HepG2 (cell line): ENCODE data around the gene AKAP9. TPM values are rescaled to one million over a fixed set of nuclear protein-coding genes. Genes with fewer than 3 reads are reported as not detected.
"Not testable (repeated sequence)": the region's sequence is repeated elsewhere in the genome, so short reads cannot be mapped to it uniquely, and the experiment has no call there.

Experiments used
- ATAC-seq: fragments of 200-7000 bp; cut with Tn5 transposase; 3 replicates; pipeline ENCODE4 v1.9.1; 2020; ENCODE audit warnings: mild to moderate bottlenecking, moderate library complexity
- BruUV-seq: library from RNA; stranded (reverse); fragments of 400-500 nt; replicated peaks from 2 replicates; lab custom pipeline; 2021; lab: Mats Ljungman, UMichigan
- CTCF ChIA-PET: fragments of 300-600 bp; formaldehyde crosslinking; extraction: SDS; loops from one replicate; lab custom pipeline; 2021; ENCODE audit warnings: low total read pairs, inconsistent platforms, low intra/inter-chr PET ratio; lab: Yijun Ruan, JAX
- POLR2A ChIA-PET: fragments of 350-600 bp; sonication (Branson Sonifier 250); formaldehyde crosslinking; loops from one replicate; lab custom pipeline; 2020; ENCODE audit warnings: antibody characterized with exemption, inconsistent platforms; lab: Yijun Ruan, JAX
- DNase-seq: peaks from one replicate; pipeline ENCODE4 v3.0.0-alpha.2; 2015; ENCODE audit warnings: low spot score
- FAIRE-seq: peaks from 3 replicates; lab custom pipeline; 2011; peaks lifted over from hg19 to GRCh38; lab: Jason Lieb, UNC
- H2AFZ ChIP-seq: one replicate; pipeline ENCODE4 v1.6.1; 2011; ENCODE audit warnings: low read length, inconsistent platforms
- H3K27ac ChIP-seq: fragments of 300-600 bp; 3 replicates; pipeline ENCODE4 v1.8.0; 2011; ENCODE audit warnings: mixed run types, mild to moderate bottlenecking, mixed read lengths, low read length, inconsistent platforms; ENCODE audit not compliant: insufficient read depth; ENCODE audit errors: extremely low read length
- H3K27me3 ChIP-seq, 2 experiments: fragments of 200-600 bp in 1 of 2; 2 replicates in 1 of 2; 3 replicates in 1 of 2; pipeline versions ENCODE4 v1.6.0 to v1.8.0; 2011; ENCODE audit warnings: low read length in 2 of 2, mild to moderate bottlenecking in 2 of 2, moderate library complexity in 2 of 2, inconsistent platforms in 1 of 2; ENCODE audit not compliant: insufficient read depth in 2 of 2, control insufficient read depth in 1 of 2
- H3K36me3 ChIP-seq, 2 experiments: fragments of 200-600 bp in 1 of 2; replicated peaks in 1 of 2; 2 replicates in 1 of 2; 3 replicates in 1 of 2; pipeline versions ENCODE4 v1.5.1 to v1.8.0; 2011; ENCODE audit warnings: low read length in 2 of 2, inconsistent platforms in 1 of 2; ENCODE audit not compliant: insufficient read depth in 2 of 2, control insufficient read depth in 1 of 2
- H3K4me1 ChIP-seq: 2 replicates; pipeline ENCODE4 v1.5.1; 2012; ENCODE audit warnings: low read length, inconsistent platforms; ENCODE audit not compliant: insufficient read depth
- H3K4me2 ChIP-seq: 2 replicates; pipeline ENCODE4 v1.6.0; 2011; ENCODE audit warnings: low read depth, low read length, inconsistent platforms
- H3K4me3 ChIP-seq, 3 experiments: fragments of 200-600 bp in 1 of 3; sonication (generic), shearing (Covaris generic) in 1 of 3; replicated peaks in 1 of 3; 2 replicates each; pipeline ENCODE4 v1.5.1; 2011 to 2016; ENCODE audit warnings: low read length in 3 of 3, inconsistent platforms in 2 of 3, low read depth in 2 of 3, mild to moderate bottlenecking in 2 of 3, control low read depth in 1 of 3, mixed read lengths in 1 of 3; ENCODE audit not compliant: insufficient read depth in 1 of 3
- H3K79me2 ChIP-seq: one replicate; pipeline ENCODE4 v1.6.1; 2011; ENCODE audit warnings: low read length, inconsistent platforms; ENCODE audit not compliant: insufficient read depth
- H3K9ac ChIP-seq: 2 replicates; pipeline ENCODE4 v1.6.0; 2011; ENCODE audit warnings: mild to moderate bottlenecking, low read depth, low read length, inconsistent platforms; ENCODE audit not compliant: insufficient read depth
- H3K9me3 ChIP-seq: 2 replicates; pipeline ENCODE4 v1.5.1; 2012; ENCODE audit warnings: mild to moderate bottlenecking, low read length
- H4K20me1 ChIP-seq: 2 replicates; pipeline ENCODE4 v1.6.0; 2011; ENCODE audit warnings: inconsistent platforms, mild to moderate bottlenecking, low read length, moderate library complexity; ENCODE audit not compliant: insufficient read depth
- GFI1 ChIP-seq: sonication (generic); formaldehyde crosslinking; IDR thresholded peaks from 2 replicates; pipeline ENCODE4 v1.5.0; 2020; ENCODE audit warnings: missing genetic modification reagents, mild to moderate bottlenecking, borderline replicate concordance
- HNRNPK ChIP-seq: fragments of 200-400 bp; formaldehyde crosslinking; IDR thresholded peaks from 2 replicates; pipeline ENCODE4 v1.6.1; 2018; ENCODE audit warnings: low read length, low read depth, moderate library complexity, mild to moderate bottlenecking; ENCODE audit not compliant: poor library complexity, severe bottlenecking
- MED13 ChIP-seq: sonication (generic); formaldehyde crosslinking; IDR thresholded peaks from 2 replicates; pipeline ENCODE4 v1.5.0; 2020; ENCODE audit warnings: missing genetic modification reagents
- MZF1 ChIP-seq: sonication (generic); formaldehyde crosslinking; IDR thresholded peaks from 2 replicates; pipeline ENCODE4 v1.8.1; 2023; ENCODE audit warnings: mild to moderate bottlenecking, missing genetic modification reagents, borderline replicate concordance
- PPARG ChIP-seq: conservative IDR thresholded peaks from 2 replicates; pipeline ENCODE4 v1.6.1; 2016; ENCODE audit warnings: missing biosample characterization, missing genetic modification reagents
- TFDP2 ChIP-seq: sonication (generic); formaldehyde crosslinking; IDR thresholded peaks from 2 replicates; pipeline ENCODE4 v1.4.0; 2020; ENCODE audit warnings: missing genetic modification reagents
- ZFP36L1 ChIP-seq: sonication (generic); formaldehyde crosslinking; IDR thresholded peaks from 2 replicates; pipeline ENCODE4 v1.8.0; 2022; ENCODE audit warnings: mild to moderate bottlenecking, missing genetic modification reagents, moderate library complexity
- ZNF496 ChIP-seq: sonication (generic); formaldehyde crosslinking; IDR thresholded peaks from 2 replicates; pipeline ENCODE4 v1.8.1; 2023; ENCODE audit warnings: mild to moderate bottlenecking, moderate library complexity, missing genetic modification reagents; ENCODE audit not compliant: insufficient replicate concordance
- whole genome bisulfite sequencing: methylation state at CpG from one replicate; pipeline ENCODE4 v1.1.6; 2017; ENCODE audit warnings: low lambda C conversion rate; 5-methylcytosine and 5-hydroxymethylcytosine counted together
- in situ Hi-C: cut with HindIII; loops from 2 replicates; pipeline ENCODE4 v1.10.0; 2017; ENCODE audit warnings: low pct_unique_long_range_greater_than_20kb; ENCODE audit not compliant: extremely low pct_ligation_motif_present
- intact Hi-C: fragments of 100-400 bp; cut with micrococcal nuclease; formaldehyde crosslinking; loops from one replicate; pipeline ENCODE4 v1.10.0; 2022; ENCODE audit not compliant: unreplicated experiment
- polyA plus RNA-seq, 8 experiments: library from polyadenylated mRNA; depleted of rRNA in 3 of 8; stranded (reverse) in 7 of 8; unstranded in 1 of 8; fragments of >200 nt; fragmentation: Illumina TruSeq in 4 of 8; extraction: Trizol in 4 of 8; gene quantifications; 2 replicates each; pipeline versions ENCODE4 v1.2.1 to v1.2.3, GENCODE V29; 2011 to 2016; ENCODE audit warnings: low read depth in 4 of 8, missing spikeins in 1 of 8, mixed read lengths in 1 of 8; ENCODE audit not compliant: insufficient read depth in 1 of 8
- total RNA-seq, 5 experiments: library from RNA; depleted of rRNA; stranded (reverse); fragments of >200 nt; fragmentation: Illumina TruSeq; extraction: Trizol; gene quantifications; 2 replicates each; pipeline ENCODE4 v1.2.3, GENCODE V29; 2016; ENCODE audit warnings: low read depth in 1 of 5
- TF ChIP-seq, protein P1 (sequence below): sonication (generic); formaldehyde crosslinking; IDR thresholded peaks from 2 replicates; pipeline ENCODE4 v1.4.0; 2020; ENCODE audit warnings: missing genetic modification reagents, mild to moderate bottlenecking, borderline replicate concordance

AKAP9 gene
- total and polyA plus RNA-seq, 2 of the 13 experiments (the other 11 are each of a cell fraction or from before 2014, with no cell fraction given), result 27.6 to 33.1 TPM

- TF ChIP-seq TFDP2 (no peak), HNRNPK (no peak), ZNF496 (CRISPR knock-in tag) (no peak), GFI1 (CRISPR knock-in tag) (no peak), MED13 (CRISPR knock-in tag) (no peak), PPARG (no peak)
- TF ChIP-seq, protein P1, sequence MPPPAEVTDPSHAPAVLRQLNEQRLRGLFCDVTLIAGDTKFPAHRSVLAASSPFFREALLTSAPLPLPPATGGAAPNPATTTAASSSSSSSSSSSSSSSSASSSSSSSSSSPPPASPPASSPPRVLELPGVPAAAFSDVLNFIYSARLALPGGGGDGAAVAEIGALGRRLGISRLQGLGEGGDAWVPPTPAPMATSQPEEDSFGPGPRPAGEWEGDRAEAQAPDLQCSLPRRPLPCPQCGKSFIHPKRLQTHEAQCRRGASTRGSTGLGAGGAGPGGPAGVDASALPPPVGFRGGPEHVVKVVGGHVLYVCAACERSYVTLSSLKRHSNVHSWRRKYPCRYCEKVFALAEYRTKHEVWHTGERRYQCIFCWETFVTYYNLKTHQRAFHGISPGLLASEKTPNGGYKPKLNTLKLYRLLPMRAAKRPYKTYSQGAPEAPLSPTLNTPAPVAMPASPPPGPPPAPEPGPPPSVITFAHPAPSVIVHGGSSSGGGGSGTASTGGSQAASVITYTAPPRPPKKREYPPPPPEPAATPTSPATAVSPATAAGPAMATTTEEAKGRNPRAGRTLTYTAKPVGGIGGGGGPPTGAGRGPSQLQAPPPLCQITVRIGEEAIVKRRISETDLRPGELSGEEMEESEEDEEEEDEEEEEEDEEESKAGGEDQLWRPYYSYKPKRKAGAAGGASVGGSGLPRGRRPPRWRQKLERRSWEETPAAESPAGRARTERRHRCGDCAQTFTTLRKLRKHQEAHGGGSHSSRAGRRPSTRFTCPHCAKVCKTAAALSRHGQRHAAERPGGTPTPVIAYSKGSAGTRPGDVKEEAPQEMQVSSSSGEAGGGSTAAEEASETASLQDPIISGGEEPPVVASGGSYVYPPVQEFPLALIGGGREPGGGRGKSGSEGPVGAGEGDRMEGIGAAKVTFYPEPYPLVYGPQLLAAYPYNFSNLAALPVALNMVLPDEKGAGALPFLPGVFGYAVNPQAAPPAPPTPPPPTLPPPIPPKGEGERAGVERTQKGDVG (CRISPR knock-in tag), result no peak
- TF ChIP-seq, all 625 proteins: peak for 0
These were observed 21.2 kb downstream of the AKAP9 start (continued) for GRCh38 chr7:91961816-91962215.

- H3K9me3 ChIP-seq, result no peaks in the 10 kb centered on the region
- no peak for ATAC-seq
- 0 out of 2 replicates have a peak, but pooled peaks cover 8% of the 10 kb centered on the region for H4K20me1 ChIP-seq
- no peak overlapping the region for H3K4me3 ChIP-seq
- H3K27ac ChIP-seq, result no peak overlapping the region
- no TSS peak for BruUV-seq
- intact Hi-C loops (no loop called here), in situ Hi-C loops (no loop called here)
- no peaks in the 10 kb centered on the region for H3K36me3 ChIP-seq
- FAIRE-seq, result no peak
- no peak overlapping the region for H3K9ac ChIP-seq
- DNase-seq, result no peak
- no peaks in the 10 kb centered on the region for H3K4me1 ChIP-seq
- ChIA-PET POLR2A (no interaction called here), CTCF (no interaction called here)
- WGBS, result 95% methylated on average over 3 of the region's 3 CpGs
- H3K79me2 ChIP-seq, result peaks cover 52% of the 10 kb centered on the region
- TF ChIP-seq ZFP36L1 (CRISPR knock-in tag), result no peak
- no peak for TF ChIP-seq MZF1 (CRISPR knock-in tag)
- no peak overlapping the region for H3K4me2 ChIP-seq
- no peaks in the 10 kb centered on the region for H3K27me3 ChIP-seq
- no peak overlapping the region for H2AFZ ChIP-seq
These were observed 21.8 kb downstream of the AKAP9 start for GRCh38 chr7:91962419-91962818.

GRCh38 chr7:91967513-91967912 lies 26.9 kb downstream of the AKAP9 start:
- in situ Hi-C loops, FAIRE-seq: not testable (repeated sequence)

More at GRCh38 chr7:91967513-91967912, 26.9 kb downstream of the AKAP9 start:
- CTCF ChIA-PET, POLR2A ChIA-PET, ATAC-seq, H3K9me3 ChIP-seq, H3K9ac ChIP-seq, H3K27me3 ChIP-seq, H3K27ac ChIP-seq, intact Hi-C loops, H3K4me2 ChIP-seq, H2AFZ ChIP-seq, H3K36me3 ChIP-seq, H3K4me3 ChIP-seq, DNase-seq, BruUV-seq: not testable (repeated sequence)
- WGBS, result 96% methylated on average over 2 of the region's 2 CpGs
- peaks cover 14% of the 10 kb centered on the region; the same call in 1 of the 2 replicates for H4K20me1 ChIP-seq
- peaks cover 13% of the 10 kb centered on the region for H3K4me1 ChIP-seq
- peaks cover 68% of the 10 kb centered on the region for H3K79me2 ChIP-seq
